ENCODE measurements around the gene ERC1. TPM values are rescaled to one million over a fixed set of nuclear protein-coding genes. Genes with fewer than 3 reads are reported as not detected.

The ERC1 gene
- total RNA-seq, 2 experiments from 2014 or later = 24.7 to 31.9 TPM

DNA sequence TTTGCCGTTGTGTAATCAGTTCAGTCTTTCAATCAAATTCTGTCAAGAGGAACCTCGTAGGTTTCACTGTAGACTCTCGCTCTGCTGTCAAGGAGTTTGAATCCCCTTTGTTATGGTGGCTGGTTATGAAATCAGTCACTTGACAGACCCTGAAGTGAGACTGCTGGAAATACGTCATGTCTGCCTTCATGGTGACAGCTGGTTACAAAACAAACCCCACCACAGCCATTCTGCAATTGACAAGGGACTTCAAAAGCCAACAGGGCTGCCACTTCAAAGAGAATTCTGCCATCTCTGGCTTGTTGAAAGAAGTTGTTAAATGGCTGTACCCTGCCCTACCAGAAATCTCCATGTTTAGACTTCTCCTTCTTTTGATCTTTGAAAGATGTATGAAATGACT lies 286.9 kb downstream of the ERC1 start:
- Mint-ChIP-seq H3K27ac (no peak overlapping the region), H3K4me3 (no peak overlapping the region), H3K27me3 (no peaks in the 10 kb centered on the region), H3K36me3 (ENCODE audit: low read depth) (peaks cover 8% of the 10 kb centered on the region), H3K4me1 (peaks cover 13% of the 10 kb centered on the region), H3K9me3 (ENCODE audit: low read depth) (no peaks in the 10 kb centered on the region)
- ATAC-seq (peak; percentile 51), DNase-seq (peak; percentile 41)
- intact Hi-C loops (cut with DNase I, micrococcal nuclease) = no loop called here
- ChIA-PET CTCF (no interaction called here), POLR2A (no interaction called here)

DNA sequence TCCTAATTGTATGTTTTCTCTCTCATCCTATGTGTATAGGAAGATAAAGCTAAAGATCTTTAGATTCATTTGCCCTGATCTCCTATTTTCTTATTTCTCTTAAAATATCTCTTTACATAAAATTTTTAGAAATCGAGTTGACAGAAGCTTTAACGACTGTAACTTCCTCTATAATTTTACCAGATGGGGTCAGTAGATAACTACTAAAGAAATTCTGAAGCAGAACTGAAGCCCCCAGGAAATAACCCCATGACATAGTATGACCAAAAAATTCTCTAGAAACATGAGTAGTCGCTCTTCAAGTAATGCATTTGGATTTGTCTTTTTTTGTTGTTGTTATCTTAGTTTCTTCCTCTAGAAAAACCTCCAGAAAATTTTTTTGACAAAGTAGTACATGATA lies 288.0 kb downstream of the ERC1 start:
- peaks cover 4% of the 10 kb centered on the region for H3K36me3 Mint-ChIP-seq (ENCODE audit: low read depth)
- intact Hi-C loops (cut with DNase I, micrococcal nuclease) = no loop called here
- H3K27ac Mint-ChIP-seq = no peak overlapping the region
- ChIA-PET CTCF (no interaction called here), POLR2A (no interaction called here)
- H3K4me3 Mint-ChIP-seq = no peak overlapping the region
- H3K4me1 Mint-ChIP-seq = peaks cover 13% of the 10 kb centered on the region
- no peaks in the 10 kb centered on the region for H3K9me3 Mint-ChIP-seq (ENCODE audit: low read depth)
- no peak for DNase-seq
- H3K27me3 Mint-ChIP-seq = no peaks in the 10 kb centered on the region
- ATAC-seq = no peak

DNA sequence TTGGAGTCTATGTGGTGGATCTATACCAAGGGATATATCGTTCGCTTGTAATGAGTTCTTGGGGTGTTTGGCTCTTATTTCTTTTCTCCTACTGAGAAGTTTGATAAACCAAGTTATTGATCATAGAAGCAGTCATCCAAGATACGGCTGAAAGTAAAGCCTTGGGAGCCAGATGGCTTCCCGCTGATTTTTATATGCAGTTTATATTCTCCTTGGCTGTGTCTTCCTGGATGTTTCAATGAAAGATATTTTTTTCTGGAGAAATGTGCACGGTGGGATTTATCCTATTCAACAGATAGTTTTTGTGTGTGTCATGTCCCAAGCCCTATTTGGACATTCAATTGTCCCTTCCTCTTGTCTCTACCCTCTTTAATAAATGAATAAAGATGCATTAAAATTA lies 289.0 kb downstream of the ERC1 start:
- no peak for DNase-seq
- no peaks in the 10 kb centered on the region for H3K27me3 Mint-ChIP-seq
- H3K9me3 Mint-ChIP-seq (ENCODE audit: low read depth) = no peaks in the 10 kb centered on the region
- ChIA-PET CTCF (no interaction called here), POLR2A (no interaction called here)
- H3K27ac Mint-ChIP-seq = no peak overlapping the region
- intact Hi-C loops (cut with DNase I, micrococcal nuclease) = no loop called here
- H3K36me3 Mint-ChIP-seq (ENCODE audit: low read depth) = peaks cover 6% of the 10 kb centered on the region
- ATAC-seq = no peak
- H3K4me1 Mint-ChIP-seq = peaks cover 13% of the 10 kb centered on the region
- H3K4me3 Mint-ChIP-seq = no peak overlapping the region

DNA sequence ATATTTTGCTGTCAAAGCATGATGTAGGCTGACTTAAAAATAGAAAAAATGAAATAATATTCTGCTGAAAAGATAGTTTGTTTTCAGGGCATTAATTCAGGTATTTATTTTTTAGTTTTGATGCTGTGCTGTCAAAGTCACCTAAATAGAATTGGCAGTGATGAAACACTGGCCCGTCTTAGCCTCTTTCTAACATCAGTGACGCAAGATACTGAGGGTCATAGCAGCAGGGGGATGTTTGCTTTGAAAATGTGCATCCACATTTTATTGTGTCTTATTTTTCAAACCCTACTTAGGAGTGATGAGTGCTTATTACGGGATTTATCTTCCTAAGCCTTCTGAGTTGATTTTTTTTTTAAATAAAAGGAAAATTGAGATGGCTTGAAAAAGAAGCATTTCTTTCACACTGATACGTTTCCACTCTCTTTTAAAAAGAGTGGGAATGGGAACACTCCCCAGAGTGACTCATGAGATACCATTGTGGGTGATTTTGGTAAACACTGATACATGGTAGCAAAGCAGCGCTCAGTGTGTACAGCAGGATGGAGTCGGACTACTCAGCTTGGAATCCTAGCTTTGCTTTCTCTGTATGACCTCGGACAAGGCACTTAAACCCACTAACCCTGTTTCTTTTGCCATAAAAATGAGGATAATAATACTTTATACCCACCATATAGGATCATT lies 290.8 kb downstream of the ERC1 start:
- H3K4me3 Mint-ChIP-seq = no peak overlapping the region
- ChIA-PET POLR2A (no interaction called here), CTCF (interaction anchor here (0.7 to 1.3 kb wide), 2 partner anchors 164 kb away, joined by 4 to 5 read pairs; no protein-coding TSS in a partner anchor)
- no peaks in the 10 kb centered on the region for H3K9me3 Mint-ChIP-seq (ENCODE audit: low read depth)
- no peak overlapping the region for H3K27ac Mint-ChIP-seq
- intact Hi-C loops (cut with DNase I, micrococcal nuclease) = no loop called here
- DNase-seq (no peak), ATAC-seq (no peak)
- peaks cover 13% of the 10 kb centered on the region for H3K4me1 Mint-ChIP-seq
- H3K36me3 Mint-ChIP-seq (ENCODE audit: low read depth) = peaks cover 4% of the 10 kb centered on the region
- H3K27me3 Mint-ChIP-seq = no peaks in the 10 kb centered on the region

DNA sequence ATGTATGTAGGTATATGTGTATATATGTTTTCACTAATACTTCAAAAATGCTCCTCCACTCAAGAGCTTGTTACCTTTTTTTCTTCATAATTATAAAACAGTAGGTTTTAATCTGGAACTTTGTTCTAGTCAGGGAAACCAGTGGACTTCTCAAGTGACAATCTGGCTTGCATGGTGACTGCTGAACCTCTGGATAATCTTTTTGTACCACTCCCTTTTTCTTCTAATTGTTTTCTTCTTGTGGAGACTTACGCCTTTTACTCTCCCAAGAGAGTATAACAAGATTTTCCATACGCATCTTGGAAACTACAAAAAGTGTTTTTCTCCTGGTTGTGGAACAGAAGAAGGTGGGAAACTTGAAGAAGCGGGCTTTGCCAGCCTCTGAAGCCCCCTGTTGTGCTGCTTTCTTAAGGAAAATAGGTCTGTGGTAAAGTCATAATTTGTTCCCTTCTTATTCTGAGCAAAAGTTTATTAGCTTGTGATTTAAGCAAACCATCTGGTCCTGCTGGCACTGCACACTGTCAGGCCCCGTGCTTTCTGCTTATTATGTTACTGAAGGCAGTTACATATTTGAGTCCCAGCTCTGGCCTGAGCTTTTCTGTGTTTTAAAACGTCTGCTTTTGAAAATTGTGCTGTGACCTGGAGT lies 291.8 kb downstream of the ERC1 start:
- Mint-ChIP-seq H3K27ac (no peak overlapping the region), H3K4me1 (peaks cover 9% of the 10 kb centered on the region), H3K27me3 (no peaks in the 10 kb centered on the region), H3K4me3 (no peak overlapping the region), H3K36me3 (ENCODE audit: low read depth) (peaks cover 4% of the 10 kb centered on the region), H3K9me3 (ENCODE audit: low read depth) (no peaks in the 10 kb centered on the region)
- intact Hi-C loops (cut with DNase I, micrococcal nuclease) = no loop called here
- no peak for DNase-seq
- no peak for ATAC-seq
- CTCF ChIA-PET = interaction anchor here (0.6 to 1.3 kb wide), 2 partner anchors 165 to 295 kb away, joined by 3 to 4 read pairs; no protein-coding TSS in a partner anchor
- POLR2A ChIA-PET = no interaction called here

DNA sequence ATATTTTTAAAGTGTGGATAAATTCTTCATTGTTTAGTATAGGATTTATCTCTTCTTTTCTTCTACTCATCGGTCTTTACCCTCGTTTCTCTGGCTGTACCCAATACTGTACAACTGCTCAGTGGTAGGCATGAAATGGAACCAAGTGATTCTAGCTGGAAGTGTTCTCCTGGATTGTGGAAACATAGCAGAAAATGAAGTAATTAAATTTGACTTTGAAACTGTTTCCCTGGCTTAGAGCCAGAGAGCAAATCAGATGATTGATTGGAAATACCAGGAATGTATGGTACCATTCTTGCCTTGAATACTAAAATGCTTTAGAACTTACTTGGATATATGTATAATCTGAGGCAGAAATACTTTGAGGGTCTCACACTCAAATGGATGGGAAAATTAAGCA lies 292.3 kb downstream of the ERC1 start:
- Mint-ChIP-seq H3K27me3 (no peaks in the 10 kb centered on the region), H3K27ac (no peak overlapping the region), H3K4me1 (peaks cover 4% of the 10 kb centered on the region), H3K4me3 (no peak overlapping the region), H3K9me3 (ENCODE audit: low read depth) (no peaks in the 10 kb centered on the region), H3K36me3 (ENCODE audit: low read depth) (peaks cover 4% of the 10 kb centered on the region)
- ATAC-seq (no peak), DNase-seq (no peak)
- intact Hi-C loops (cut with DNase I, micrococcal nuclease) = no loop called here
- ChIA-PET POLR2A (no interaction called here), CTCF (interaction anchor here (0.6 to 1.3 kb wide), 2 partner anchors 165 to 296 kb away, joined by 3 to 4 read pairs; no protein-coding TSS in a partner anchor)

DNA sequence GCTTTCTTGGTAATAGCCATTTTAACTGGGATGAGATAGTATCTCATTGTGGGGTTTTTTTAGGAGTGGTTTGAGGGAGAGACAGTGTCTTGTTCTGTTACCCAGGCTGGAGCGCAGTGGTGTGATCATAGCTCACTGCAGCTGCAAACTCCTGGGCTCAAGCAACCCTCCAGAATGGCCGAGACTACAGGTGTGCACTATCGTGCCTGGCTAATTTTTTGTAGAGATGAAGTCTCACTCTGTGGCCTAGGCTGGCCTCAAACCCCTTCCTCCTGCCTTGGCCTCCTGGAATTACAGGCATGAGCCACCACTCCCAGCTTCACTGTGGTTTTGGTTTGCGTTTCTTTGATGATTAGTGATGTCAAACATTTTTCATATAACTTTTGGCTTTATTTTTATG lies 293.6 kb downstream of the ERC1 start:
- Mint-ChIP-seq H3K27me3 (no peaks in the 10 kb centered on the region), H3K9me3 (ENCODE audit: low read depth) (no peaks in the 10 kb centered on the region), H3K4me1 (no peaks in the 10 kb centered on the region), H3K27ac (no peak overlapping the region), H3K4me3 (no peak overlapping the region), H3K36me3 (ENCODE audit: low read depth) (peaks cover 4% of the 10 kb centered on the region)
- ATAC-seq (no peak), DNase-seq (no peak)
- CTCF ChIA-PET = no interaction called here
- intact Hi-C loops (cut with DNase I, micrococcal nuclease) = no loop called here
- POLR2A ChIA-PET = no interaction called here

DNA sequence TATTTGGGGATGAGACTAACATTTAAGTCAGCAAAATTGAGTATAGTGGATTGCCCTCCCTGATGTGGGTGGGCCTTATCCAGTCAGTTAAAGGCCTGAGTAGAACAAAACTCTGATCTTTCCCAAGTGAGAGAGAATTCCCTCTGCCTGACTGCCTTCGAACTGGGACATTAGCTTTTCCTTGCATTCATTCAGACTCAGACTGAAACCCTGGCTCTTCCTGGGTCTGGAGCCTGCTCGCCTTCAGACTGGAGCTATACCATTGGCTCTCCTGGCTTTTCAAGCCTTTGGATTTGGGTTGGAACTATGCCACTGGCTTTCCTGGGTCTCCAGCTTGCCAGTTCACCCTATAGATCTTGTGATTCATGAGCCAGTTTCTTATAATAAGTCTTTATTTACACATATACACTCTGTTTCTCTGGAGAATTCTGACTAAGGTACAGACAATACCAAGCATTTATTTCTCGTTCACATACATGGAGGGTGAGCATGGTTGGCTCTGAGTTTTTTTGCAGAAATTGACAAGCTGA lies 296.5 kb downstream of the ERC1 start:
- ATAC-seq = no peak
- Mint-ChIP-seq H3K4me3 (no peak overlapping the region), H3K9me3 (ENCODE audit: low read depth) (no peaks in the 10 kb centered on the region), H3K27me3 (no peaks in the 10 kb centered on the region), H3K4me1 (no peaks in the 10 kb centered on the region), H3K27ac (no peak overlapping the region), H3K36me3 (ENCODE audit: low read depth) (peaks cover 20% of the 10 kb centered on the region)
- intact Hi-C loops (cut with DNase I, micrococcal nuclease) = no loop called here
- DNase-seq = no peak
- CTCF ChIA-PET = interaction anchor here (1.2 kb wide), 1 partner anchor 169 kb away, joined by 4 read pairs; no protein-coding TSS in a partner anchor
- POLR2A ChIA-PET = no interaction called here

DNA sequence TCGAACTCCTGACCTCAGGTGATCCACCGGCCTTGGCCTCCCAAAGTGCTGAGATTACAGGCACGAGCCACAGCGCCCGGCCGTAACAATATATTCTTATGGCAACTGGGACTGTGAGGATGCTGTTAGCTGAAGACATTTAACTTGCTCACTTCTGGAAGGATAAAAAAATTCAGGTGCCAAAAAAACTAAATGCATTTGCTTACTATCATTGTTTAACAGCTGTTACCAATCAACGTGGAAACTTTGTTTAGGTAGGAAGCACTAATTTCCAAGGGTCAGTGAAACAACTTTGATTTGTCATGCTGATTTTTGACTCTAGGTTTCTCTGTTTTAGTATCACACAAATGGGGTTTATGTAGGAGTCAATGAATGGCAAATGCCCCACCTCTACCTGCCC lies 297.3 kb downstream of the ERC1 start:
- no peaks in the 10 kb centered on the region for H3K9me3 Mint-ChIP-seq (ENCODE audit: low read depth)
- peaks cover 20% of the 10 kb centered on the region for H3K36me3 Mint-ChIP-seq (ENCODE audit: low read depth)
- intact Hi-C loops (cut with DNase I, micrococcal nuclease) = no loop called here

DNA sequence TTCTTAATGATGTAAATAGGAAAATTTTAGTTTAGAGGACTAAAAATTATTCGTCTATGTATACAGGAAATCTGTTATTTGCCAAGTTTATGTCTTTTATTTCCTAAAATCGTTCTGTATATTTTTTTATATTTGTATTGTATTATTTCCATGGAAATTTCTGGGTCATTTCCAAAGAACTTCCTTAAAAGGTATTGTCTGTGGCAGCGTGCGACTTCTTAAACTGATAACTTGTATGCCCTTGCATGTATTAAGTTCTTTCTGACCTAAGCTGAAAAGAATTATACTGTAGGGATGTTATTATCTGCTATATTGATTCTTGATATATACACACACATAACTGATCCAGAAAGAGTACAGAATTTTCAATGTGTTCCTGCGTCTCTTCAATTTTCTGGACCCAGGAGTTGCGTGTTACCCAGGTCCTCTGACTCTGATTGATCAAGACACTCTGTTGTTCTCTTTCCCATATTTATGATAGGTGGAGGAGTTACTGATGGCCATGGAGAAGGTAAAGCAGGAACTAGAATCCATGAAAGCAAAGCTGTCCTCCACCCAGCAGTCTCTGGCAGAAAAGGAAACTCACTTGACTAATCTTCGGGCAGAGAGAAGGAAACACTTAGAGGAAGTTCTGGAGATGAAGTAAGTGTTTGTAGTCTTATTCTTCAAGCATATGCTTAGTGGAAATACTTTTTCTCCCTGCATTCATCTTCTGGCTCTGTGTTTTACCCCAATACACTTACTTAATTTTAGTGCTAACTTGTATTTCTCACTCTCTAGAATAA lies 298.5 kb downstream of the ERC1 start:
- ChIA-PET POLR2A (interaction anchor here (0.6 kb wide), 1 partner anchor 24 kb away, joined by 3 read pairs; no protein-coding TSS in a partner anchor), CTCF (no interaction called here)
- Mint-ChIP-seq H3K4me3 (no peak overlapping the region), H3K4me1 (no peaks in the 10 kb centered on the region), H3K27me3 (no peaks in the 10 kb centered on the region), H3K9me3 (ENCODE audit: low read depth) (no peaks in the 10 kb centered on the region), H3K27ac (no peak overlapping the region), H3K36me3 (ENCODE audit: low read depth) (peaks cover 20% of the 10 kb centered on the region)
- DNase-seq (no peak), ATAC-seq (no peak)
- intact Hi-C loops (cut with DNase I, micrococcal nuclease) = no loop called here

More for the DNA sequence above, 297.3 kb downstream of the ERC1 start:
- H3K4me1 Mint-ChIP-seq = no peaks in the 10 kb centered on the region
- no peak for DNase-seq
- CTCF ChIA-PET = interaction anchor here (1.2 kb wide), 1 partner anchor 170 kb away, joined by 4 read pairs; no protein-coding TSS in a partner anchor
- no peaks in the 10 kb centered on the region for H3K27me3 Mint-ChIP-seq
- no peak overlapping the region for H3K4me3 Mint-ChIP-seq
- ATAC-seq = no peak
- POLR2A ChIA-PET = no interaction called here
- H3K27ac Mint-ChIP-seq = no peak overlapping the region

DNA sequence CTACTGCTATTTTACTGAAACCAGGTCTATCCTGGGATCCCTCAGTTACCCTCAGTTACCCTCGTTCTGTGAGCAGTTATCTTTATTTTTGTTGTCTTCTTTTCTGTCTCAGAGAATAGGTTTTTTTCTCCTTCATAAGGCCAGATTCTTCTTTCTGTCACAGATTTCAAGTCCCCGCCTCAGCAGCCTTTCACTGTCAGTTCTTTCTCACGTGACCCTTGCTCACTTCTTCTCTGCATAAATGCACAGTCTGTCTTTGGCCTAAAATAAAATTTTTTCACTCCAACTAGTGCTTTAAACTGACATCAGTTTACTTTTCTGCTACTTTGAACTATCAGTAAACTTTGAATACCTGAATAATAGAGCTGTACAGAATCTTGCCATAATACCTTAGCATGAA lies 299.7 kb downstream of the ERC1 start:
- ChIA-PET POLR2A (no interaction called here), CTCF (interaction anchor here (1.4 kb wide), 1 partner anchor 16 kb away, joined by 4 read pairs; no protein-coding TSS in a partner anchor)
- Mint-ChIP-seq H3K36me3 (ENCODE audit: low read depth) (peaks cover 20% of the 10 kb centered on the region), H3K27me3 (no peaks in the 10 kb centered on the region), H3K9me3 (ENCODE audit: low read depth) (no peaks in the 10 kb centered on the region), H3K4me3 (no peak overlapping the region), H3K4me1 (no peaks in the 10 kb centered on the region), H3K27ac (no peak overlapping the region)
- intact Hi-C loops (cut with DNase I, micrococcal nuclease) = no loop called here
- no peak for DNase-seq
- ATAC-seq = no peak
